DMS79 treated with DMSO at 0.1 percent for 48 hours (cell line): ENCODE results near the gene ENTHD1.
"Not testable (repeated sequence)": the region's sequence is repeated elsewhere in the genome, so short reads cannot be mapped to it uniquely, and the experiment has no call there.

Experiments used
- DNase-seq: peaks from one replicate; lab custom pipeline; 2025; lab: John Stamatoyannopoulos, UW

The ENTHD1 gene

GRCh38 chr22:39924286-39924685 is 30.7 kb upstream of the ENTHD1 start:
- DNase-seq = no peak

GRCh38 chr22:39923696-39924095 is 30.1 kb upstream of the ENTHD1 start:
- DNase-seq = no peak

GRCh38 chr22:39920134-39920743 is 26.7 kb upstream of the ENTHD1 start:
- DNase-seq = no peak

- peak; percentile 47 for DNase-seq
Observed at GRCh38 chr22:39917776-39918495, 24.4 kb upstream of the ENTHD1 start.

GRCh38 chr22:39917197-39917643 is 23.7 kb upstream of the ENTHD1 start:
- peak; percentile 83 for DNase-seq

GRCh38 chr22:39916496-39916895 is 22.9 kb upstream of the ENTHD1 start:
- peak; percentile 51 for DNase-seq

GRCh38 chr22:39915295-39915726 is 21.8 kb upstream of the ENTHD1 start:
- peak; percentile 40 for DNase-seq

- no peak for DNase-seq
Observed at GRCh38 chr22:39914584-39914983, 21.0 kb upstream of the ENTHD1 start.

- peak; percentile 10 for DNase-seq
Observed at GRCh38 chr22:39913886-39914285, 20.3 kb upstream of the ENTHD1 start.

GRCh38 chr22:39913321-39913720 is 19.8 kb upstream of the ENTHD1 start:
- no peak for DNase-seq

- DNase-seq = no peak
Observed at GRCh38 chr22:39910876-39911613, 17.5 kb upstream of the ENTHD1 start.

GRCh38 chr22:39908737-39909136 is 15.2 kb upstream of the ENTHD1 start:
- DNase-seq = no peak

- no peak for DNase-seq
Observed at GRCh38 chr22:39908136-39908535, 14.6 kb upstream of the ENTHD1 start.

GRCh38 chr22:39907605-39908097 is 14.1 kb upstream of the ENTHD1 start:
- no peak for DNase-seq

GRCh38 chr22:39907047-39907446 is 13.5 kb upstream of the ENTHD1 start:
- no peak for DNase-seq

- peak; percentile 21 for DNase-seq
Observed at GRCh38 chr22:39906207-39906606, 12.6 kb upstream of the ENTHD1 start.

GRCh38 chr22:39905687-39906086 is 12.1 kb upstream of the ENTHD1 start:
- peak; percentile 7 for DNase-seq

GRCh38 chr22:39904862-39905261 is 11.3 kb upstream of the ENTHD1 start:
- DNase-seq = no peak

- not testable (repeated sequence) for DNase-seq
Observed at GRCh38 chr22:39904024-39904423, 10.5 kb upstream of the ENTHD1 start.

GRCh38 chr22:39901565-39902146 is 8.1 kb upstream of the ENTHD1 start:
- DNase-seq = no peak

- peak; percentile 27 for DNase-seq
Observed at GRCh38 chr22:39900306-39901227, 7.0 kb upstream of the ENTHD1 start, which contains the start of gene GRAP2. GRAP2 (plus strand) TSS chr22:39901084; CDS start chr22:39947107, 46,023 bp downstream.
